Thyroid gland (tissue), 4 donors: ENCODE results near the gene PDE4B.

Experiments
- POLR2A ChIP-seq, 2 donors: fragments of 450-650 bp; IDR thresholded peaks; one replicate each; pipeline ENCODE4 v1.6.1; 2017; ENCODE audit warnings: antibody characterized with exemption in 2 of 2, mild to moderate bottlenecking in 2 of 2, moderate library complexity in 1 of 2
- TF ChIP-seq, protein P1 (sequence below), 6 experiments: fragments of 200-600 bp in 3 of 6; fragments of 450-650 bp in 3 of 6; sonication (generic) in 3 of 6; IDR thresholded peaks; one replicate each; pipeline ENCODE4 v1.5.1; 2016 to 2019; ENCODE audit warnings: antibody characterized with exemption in 6 of 6, mild to moderate bottlenecking in 2 of 6, inconsistent platforms in 1 of 6, moderate library complexity in 1 of 6

DNA sequence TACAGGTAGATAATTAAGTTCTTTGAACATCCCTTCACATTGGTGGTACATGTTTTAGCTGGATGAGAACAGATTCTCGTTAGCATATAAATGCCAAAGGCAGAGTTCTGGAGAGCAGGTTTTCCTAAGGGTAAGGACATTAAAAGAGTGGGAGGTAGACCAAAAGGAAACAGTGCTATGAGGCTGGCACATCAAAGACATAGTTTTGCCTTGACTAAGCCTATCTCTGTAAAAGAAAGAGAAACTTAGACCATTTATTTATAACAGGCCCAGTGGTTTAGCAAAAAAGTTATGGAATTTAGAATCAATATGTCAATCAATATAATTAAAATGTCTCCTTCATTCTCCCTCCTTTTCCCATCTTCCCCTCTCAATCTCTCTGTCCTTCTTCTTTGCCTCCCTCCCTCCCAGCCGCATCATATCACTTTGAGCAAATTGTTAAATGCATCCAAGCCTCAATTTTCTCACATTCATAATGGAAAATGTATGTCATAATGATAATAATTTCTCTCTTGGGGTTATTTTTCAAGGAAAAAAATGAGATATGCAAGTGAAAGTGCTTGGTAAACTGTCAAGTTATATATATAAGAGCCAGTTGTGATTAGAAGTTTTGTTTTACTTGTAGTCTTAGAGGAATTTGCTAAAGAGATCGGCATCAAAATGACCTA, 531.4 kb downstream of the PDE4B start:
- TF ChIP-seq, protein P1, sequence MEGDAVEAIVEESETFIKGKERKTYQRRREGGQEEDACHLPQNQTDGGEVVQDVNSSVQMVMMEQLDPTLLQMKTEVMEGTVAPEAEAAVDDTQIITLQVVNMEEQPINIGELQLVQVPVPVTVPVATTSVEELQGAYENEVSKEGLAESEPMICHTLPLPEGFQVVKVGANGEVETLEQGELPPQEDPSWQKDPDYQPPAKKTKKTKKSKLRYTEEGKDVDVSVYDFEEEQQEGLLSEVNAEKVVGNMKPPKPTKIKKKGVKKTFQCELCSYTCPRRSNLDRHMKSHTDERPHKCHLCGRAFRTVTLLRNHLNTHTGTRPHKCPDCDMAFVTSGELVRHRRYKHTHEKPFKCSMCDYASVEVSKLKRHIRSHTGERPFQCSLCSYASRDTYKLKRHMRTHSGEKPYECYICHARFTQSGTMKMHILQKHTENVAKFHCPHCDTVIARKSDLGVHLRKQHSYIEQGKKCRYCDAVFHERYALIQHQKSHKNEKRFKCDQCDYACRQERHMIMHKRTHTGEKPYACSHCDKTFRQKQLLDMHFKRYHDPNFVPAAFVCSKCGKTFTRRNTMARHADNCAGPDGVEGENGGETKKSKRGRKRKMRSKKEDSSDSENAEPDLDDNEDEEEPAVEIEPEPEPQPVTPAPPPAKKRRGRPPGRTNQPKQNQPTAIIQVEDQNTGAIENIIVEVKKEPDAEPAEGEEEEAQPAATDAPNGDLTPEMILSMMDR (IDR thresholded peaks at IDR 0.05), result no peak
- TF ChIP-seq POLR2A (IDR thresholded peaks at IDR 0.05), result no peak
